Endothelial cell of umbilical vein (primary cell): ENCODE results near the gene CMSS1. TPM values are rescaled to one million over a fixed set of nuclear protein-coding genes. Genes with fewer than 3 reads are reported as not detected.

Experiments used
- BruUV-seq: library from RNA; stranded (reverse); fragments of 400-500 nt; replicated peaks from 2 replicates; lab custom pipeline; 2021; lab: Mats Ljungman, UMichigan
- CTCF ChIA-PET: fragments of 300-600, 350-600 bp; sonication (Branson Sonifier 250); formaldehyde crosslinking; loops from one replicate; lab custom pipeline; 2021; ENCODE audit warnings: antibody characterized with exemption, inconsistent platforms; lab: Charles Lee
- POLR2A ChIA-PET: fragments of 300-600, 350-600 bp; sonication (Branson Sonifier 250); formaldehyde crosslinking; loops from one replicate; lab custom pipeline; 2021; ENCODE audit warnings: antibody characterized with exemption, inconsistent platforms; lab: Charles Lee
- DNase-seq: peaks from one replicate; pipeline ENCODE4 v3.0.0-alpha.2; 2011; ENCODE audit warnings: low read depth, low spot score
- FAIRE-seq: peaks from 2 replicates; lab custom pipeline; 2011; peaks lifted over from hg19 to GRCh38; lab: Jason Lieb, UNC
- H2AFZ ChIP-seq: 2 replicates; pipeline ENCODE4 v1.6.0; 2012; ENCODE audit warnings: low read depth, low read length, control low read depth, inconsistent platforms
- H3K27ac ChIP-seq: 2 replicates; pipeline ENCODE4 v1.5.1; 2011; ENCODE audit warnings: low read depth, mild to moderate bottlenecking, control low read depth, low read length, moderate library complexity; ENCODE audit not compliant: insufficient read depth
- H3K27me3 ChIP-seq, 2 experiments: 2 replicates each; pipeline versions ENCODE4 v1.6.0 to v1.6.1; 2011; ENCODE audit warnings: low read length in 2 of 2, mixed read lengths in 1 of 2; ENCODE audit not compliant: control insufficient read depth in 2 of 2, insufficient read depth in 2 of 2
- H3K36me3 ChIP-seq, 2 experiments: 2 replicates in 1 of 2; 3 replicates in 1 of 2; pipeline ENCODE4 v1.5.1; 2011; ENCODE audit warnings: low read length in 2 of 2, mild to moderate bottlenecking in 1 of 2, moderate library complexity in 1 of 2; ENCODE audit not compliant: control insufficient read depth in 2 of 2, insufficient read depth in 2 of 2; ENCODE audit errors: extremely low read depth in 1 of 2
- H3K4me1 ChIP-seq: 3 replicates; pipeline ENCODE4 v1.5.1; 2011; ENCODE audit warnings: mild to moderate bottlenecking, low read length; ENCODE audit not compliant: control insufficient read depth, insufficient read depth; ENCODE audit errors: extremely low read depth
- H3K4me2 ChIP-seq: 2 replicates; pipeline ENCODE4 v1.6.1; 2011; ENCODE audit warnings: low read length, control low read depth, mixed read lengths; ENCODE audit not compliant: insufficient read depth
- H3K4me3 ChIP-seq, 3 experiments: fragments of 200-600 bp in 1 of 3; sonication (generic), shearing (Covaris generic) in 1 of 3; replicated peaks in 1 of 3; 2 replicates each; pipeline ENCODE4 v1.5.1; 2011 to 2016; ENCODE audit warnings: control low read depth in 3 of 3, low read length in 3 of 3, mild to moderate bottlenecking in 2 of 3, inconsistent platforms in 1 of 3, low read depth in 1 of 3, moderate library complexity in 1 of 3; ENCODE audit not compliant: insufficient read depth in 1 of 3
- H3K79me2 ChIP-seq: 2 replicates; pipeline ENCODE4 v1.6.0; 2012; ENCODE audit warnings: low read length, inconsistent platforms; ENCODE audit not compliant: control insufficient read depth, insufficient read depth
- H3K9ac ChIP-seq: replicated peaks from 2 replicates; pipeline ENCODE3; 2011; ENCODE audit warnings: low read length, control low read depth; ENCODE audit not compliant: insufficient read depth; ENCODE audit errors: extremely low read depth
- H3K9me1 ChIP-seq: replicated peaks from 3 replicates; pipeline ENCODE4 v1.6.0; 2011; ENCODE audit warnings: mild to moderate bottlenecking, low read length; ENCODE audit not compliant: control insufficient read depth, insufficient read depth; ENCODE audit errors: extremely low read depth
- H3K9me3 ChIP-seq: replicated peaks from 2 replicates; pipeline ENCODE4 v1.5.1; 2012; ENCODE audit warnings: low read length, inconsistent platforms; ENCODE audit not compliant: control insufficient read depth, insufficient read depth
- H4K20me1 ChIP-seq: replicated peaks from 2 replicates; pipeline ENCODE3; 2011; ENCODE audit warnings: mild to moderate bottlenecking, low read length; ENCODE audit not compliant: control insufficient read depth, insufficient read depth; ENCODE audit errors: extremely low read depth
- EZH2 ChIP-seq: IDR thresholded peaks from 2 replicates; pipeline ENCODE4 v1.6.1; 2012; ENCODE audit warnings: borderline replicate concordance, low read depth, mild to moderate bottlenecking, moderate library complexity, low read length, inconsistent platforms; ENCODE audit not compliant: severe bottlenecking
- FOS ChIP-seq: IDR thresholded peaks from 2 replicates; pipeline ENCODE4 v1.6.1; 2011; ENCODE audit warnings: mild to moderate bottlenecking, low read length, moderate library complexity, borderline replicate concordance; ENCODE audit not compliant: insufficient read depth
- GATA2 ChIP-seq: IDR thresholded peaks from 2 replicates; pipeline ENCODE4 v1.7.0; 2011; ENCODE audit warnings: low read depth, mild to moderate bottlenecking, moderate library complexity, mixed read lengths, low read length; ENCODE audit not compliant: insufficient read length, insufficient read depth
- JUN ChIP-seq: IDR thresholded peaks from 2 replicates; pipeline ENCODE4 v1.6.1; 2011; ENCODE audit warnings: borderline replicate concordance, low read depth; ENCODE audit not compliant: insufficient read length, insufficient read depth
- MYC ChIP-seq: IDR thresholded peaks from one replicate; pipeline ENCODE4 v1.6.1; 2011; ENCODE audit warnings: mild to moderate bottlenecking, low read depth, low read length
- POLR2A ChIP-seq: IDR thresholded peaks from 2 replicates; pipeline ENCODE4 v1.6.1; 2012; ENCODE audit warnings: low read depth, mild to moderate bottlenecking, control low read depth, low read length
- POLR2AphosphoS5 ChIP-seq: IDR thresholded peaks from 2 replicates; pipeline ENCODE4 v1.6.1; 2012; ENCODE audit warnings: low read depth, mild to moderate bottlenecking, control low read depth, low read length, moderate library complexity; ENCODE audit not compliant: insufficient read depth
- dilution Hi-C: fragments of 300-500 bp; cut with MboI; formaldehyde crosslinking; loops from one replicate; pipeline ENCODE4 v1.15.0; 2019; ENCODE audit warnings: low sequenced_read_pairs; ENCODE audit not compliant: extremely low pct_ligation_motif_present
- intact Hi-C: fragments of 100-400 bp; cut with micrococcal nuclease; formaldehyde crosslinking; loops from one replicate; pipeline ENCODE4 v1.10.0; 2022
- polyA plus RNA-seq, 4 experiments: library from polyadenylated mRNA; depleted of rRNA in 3 of 4; stranded (reverse) in 3 of 4; unstranded in 1 of 4; fragments of >200 nt; gene quantifications; 2 replicates each; pipeline versions ENCODE4 v1.2.1 to v1.2.3, GENCODE V29; 2011 to 2012; ENCODE audit warnings: missing spikeins in 1 of 4
- total RNA-seq: library from RNA; stranded (reverse); gene quantifications from 2 replicates; pipeline ENCODE4 v1.2.3, GENCODE V29; 2021
- TF ChIP-seq, protein P1 (sequence below), 2 donors: IDR thresholded peaks; 1 replicate in 1 of 2; 2 replicates in 1 of 2; pipeline ENCODE4 v1.5.1; 2011; ENCODE audit warnings: low read length in 2 of 2, mild to moderate bottlenecking in 2 of 2, moderate library complexity in 2 of 2, control low read depth in 1 of 2, inconsistent platforms in 1 of 2, low read depth in 1 of 2; ENCODE audit not compliant: insufficient read depth in 1 of 2; ENCODE audit errors: extremely low read depth in 1 of 2
- TF ChIP-seq, protein P2 (sequence below): IDR thresholded peaks from 2 replicates; pipeline ENCODE4 v1.6.1; 2011; ENCODE audit not compliant: insufficient read depth, insufficient read length

CMSS1 gene
- total and polyA plus RNA-seq, 2 donors (not counting 3 experiments of a cell fraction or from before 2014, with no cell fraction given): 9.7 to 60.6 TPM

DNA sequence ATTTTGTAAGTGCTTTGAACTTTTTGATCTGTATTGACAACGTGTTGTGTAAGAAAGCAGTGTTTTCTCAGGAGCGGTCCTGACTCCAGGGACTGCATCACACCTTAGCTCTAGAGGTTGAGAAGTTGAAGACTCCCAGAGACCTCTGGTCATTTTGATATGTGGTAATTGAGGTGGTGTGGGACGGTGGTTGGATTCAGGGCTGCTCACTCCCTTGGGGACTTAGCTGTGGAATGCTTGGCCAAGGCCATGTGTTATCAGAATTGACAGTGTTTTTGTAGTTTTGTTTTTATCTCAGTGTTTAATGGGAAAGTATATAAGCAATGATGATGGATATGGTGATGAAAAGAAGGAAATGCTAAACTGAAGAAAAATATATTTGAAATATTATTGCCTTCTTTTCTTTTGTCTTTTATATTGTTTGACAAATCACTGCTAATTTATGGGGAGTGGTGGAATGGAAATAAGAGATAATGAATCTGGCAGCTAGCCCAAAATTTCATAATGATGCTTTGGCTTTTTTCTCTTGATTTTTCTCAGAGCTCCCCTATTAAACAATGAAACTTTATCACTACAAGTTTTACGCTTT, 16.0 kb downstream of the CMSS1 start:
- Histone ChIP-seq H3K27me3 (no peaks in the 10 kb centered on the region), H2AFZ (no peak overlapping the region), H3K4me3 (no peak overlapping the region), H3K9me1 (no peaks in the 10 kb centered on the region), H4K20me1 (no peaks in the 10 kb centered on the region), H3K9ac (no peak overlapping the region), H3K36me3 (no peaks in the 10 kb centered on the region), H3K79me2 (peaks cover 55% of the 10 kb centered on the region), H3K4me2 (no peak overlapping the region), H3K9me3 (no peaks in the 10 kb centered on the region), H3K27ac (no peak overlapping the region), H3K4me1 (peaks cover 23% of the 10 kb centered on the region)
- POLR2A ChIA-PET: interaction anchor here (0.7 to 1.2 kb wide), 2 partner anchors 10 to 392 kb away, joined by 3 read pairs; no protein-coding TSS in a partner anchor
- dilution Hi-C loops: no loop called here
- TF ChIP-seq GATA2 (no peak), POLR2A (no peak), JUN (no peak), FOS (no peak), POLR2AphosphoS5 (no peak), MYC (no peak), EZH2 (no peak)
- TF ChIP-seq, protein P1, sequence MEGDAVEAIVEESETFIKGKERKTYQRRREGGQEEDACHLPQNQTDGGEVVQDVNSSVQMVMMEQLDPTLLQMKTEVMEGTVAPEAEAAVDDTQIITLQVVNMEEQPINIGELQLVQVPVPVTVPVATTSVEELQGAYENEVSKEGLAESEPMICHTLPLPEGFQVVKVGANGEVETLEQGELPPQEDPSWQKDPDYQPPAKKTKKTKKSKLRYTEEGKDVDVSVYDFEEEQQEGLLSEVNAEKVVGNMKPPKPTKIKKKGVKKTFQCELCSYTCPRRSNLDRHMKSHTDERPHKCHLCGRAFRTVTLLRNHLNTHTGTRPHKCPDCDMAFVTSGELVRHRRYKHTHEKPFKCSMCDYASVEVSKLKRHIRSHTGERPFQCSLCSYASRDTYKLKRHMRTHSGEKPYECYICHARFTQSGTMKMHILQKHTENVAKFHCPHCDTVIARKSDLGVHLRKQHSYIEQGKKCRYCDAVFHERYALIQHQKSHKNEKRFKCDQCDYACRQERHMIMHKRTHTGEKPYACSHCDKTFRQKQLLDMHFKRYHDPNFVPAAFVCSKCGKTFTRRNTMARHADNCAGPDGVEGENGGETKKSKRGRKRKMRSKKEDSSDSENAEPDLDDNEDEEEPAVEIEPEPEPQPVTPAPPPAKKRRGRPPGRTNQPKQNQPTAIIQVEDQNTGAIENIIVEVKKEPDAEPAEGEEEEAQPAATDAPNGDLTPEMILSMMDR (IDR thresholded peaks at IDR 0.05; ENCODE audit: extremely low read depth in 1 of 2, insufficient read depth in 1 of 2, low read depth in 1 of 2, low read length in 2 of 2): no peak
- TF ChIP-seq, protein P2, sequence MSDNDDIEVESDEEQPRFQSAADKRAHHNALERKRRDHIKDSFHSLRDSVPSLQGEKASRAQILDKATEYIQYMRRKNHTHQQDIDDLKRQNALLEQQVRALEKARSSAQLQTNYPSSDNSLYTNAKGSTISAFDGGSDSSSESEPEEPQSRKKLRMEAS: no peak
- intact Hi-C loops: loop anchor here (1.0 to 5.0 kb wide), 4 partner anchors 484 to 1059 kb away; no protein-coding TSS in a partner anchor
- BruUV-seq: no TSS peak
- CTCF ChIA-PET: interaction anchor here (1.0 to 6.2 kb wide), 14 partner anchors 7 to 758 kb away, joined by 3 to 120 read pairs (median 4); partner anchors contain the start of genes CMSS1 and TBC1D23
- peak; percentile 87 for DNase-seq
- no peak for FAIRE-seq
